ENCODE measurements around the gene MVK. TPM values are rescaled to one million over a fixed set of nuclear protein-coding genes. Genes with fewer than 3 reads are reported as not detected.

Gene MVK
- total RNA-seq, 1 donor, result 9.7 TPM

GRCh38 chr12:109637996-109638395, 64.4 kb downstream of the MVK start:
- TF ChIP-seq CTCF (IDR thresholded peaks at IDR 0.05; ENCODE audit: insufficient read depth, low read length), result no peak
- H3K4me3 ChIP-seq (ENCODE audit: low read depth, low read length), result no peak overlapping the region
- no peak for DNase-seq (ENCODE audit: low read depth)

GRCh38 chr12:109638735-109639134, 65.1 kb downstream of the MVK start:
- DNase-seq (ENCODE audit: low read depth), result no peak
- no peak for TF ChIP-seq CTCF (IDR thresholded peaks at IDR 0.05; ENCODE audit: insufficient read depth, low read length)
- no peak overlapping the region for H3K4me3 ChIP-seq (ENCODE audit: low read depth, low read length)

GRCh38 chr12:109639151-109639872, 65.7 kb downstream of the MVK start:
- no peak for DNase-seq (ENCODE audit: low read depth)
- no peak for TF ChIP-seq CTCF (IDR thresholded peaks at IDR 0.05; ENCODE audit: insufficient read depth, low read length)
- H3K4me3 ChIP-seq (ENCODE audit: low read depth, low read length), result no peak overlapping the region

- no peak overlapping the region for H3K4me3 ChIP-seq (ENCODE audit: low read depth, low read length)
- TF ChIP-seq CTCF (IDR thresholded peaks at IDR 0.05; ENCODE audit: insufficient read depth, low read length), result no peak
- no peak for DNase-seq (ENCODE audit: low read depth)
Measured at GRCh38 chr12:109640961-109641360, 67.4 kb downstream of the MVK start.

GRCh38 chr12:109641422-109641821, 67.8 kb downstream of the MVK start:
- H3K4me3 ChIP-seq (ENCODE audit: low read depth, low read length), result no peak overlapping the region
- no peak for DNase-seq (ENCODE audit: low read depth)
- TF ChIP-seq CTCF (IDR thresholded peaks at IDR 0.05; ENCODE audit: insufficient read depth, low read length), result no peak

GRCh38 chr12:109642506-109643132, 69.0 kb downstream of the MVK start:
- no peak overlapping the region for H3K4me3 ChIP-seq (ENCODE audit: low read depth, low read length)
- TF ChIP-seq CTCF (IDR thresholded peaks at IDR 0.05; ENCODE audit: insufficient read depth, low read length), result no peak
- no peak for DNase-seq (ENCODE audit: low read depth)
